ENCODE results near the gene PITPNB.

PITPNB gene

GRCh38 chr22:27918341-27919221, 475 bp downstream of the PITPNB start:
- Histone ChIP-seq H3K36me3 (ENCODE audit: control insufficient read depth, insufficient read depth, low read length) (no peaks in the 10 kb centered on the region; the same call in 1 of the 2 replicates), H3K4me3 (replicated peaks; ENCODE audit: low read depth, low read length) (peak overlapping the region; percentile 97), H3K27me3 (replicated peaks; ENCODE audit: control insufficient read depth, insufficient read depth, low read length) (no peaks in the 10 kb centered on the region)
- DNase-seq (ENCODE audit: extremely low read depth, insufficient read length), result peak; percentile 64
- no peak for TF ChIP-seq CTCF (IDR thresholded peaks at IDR 0.05; ENCODE audit: insufficient read depth, low read length, poor library complexity, severe bottlenecking)

GRCh38 chr22:27915986-27916385, 3.1 kb downstream of the PITPNB start:
- no peaks in the 10 kb centered on the region; the same call in 1 of the 2 replicates for H3K36me3 ChIP-seq (ENCODE audit: control insufficient read depth, insufficient read depth, low read length)
- H3K4me3 ChIP-seq (replicated peaks; ENCODE audit: low read depth, low read length), result no peak overlapping the region
- no peak for DNase-seq (ENCODE audit: extremely low read depth, insufficient read length)
- TF ChIP-seq CTCF (IDR thresholded peaks at IDR 0.05; ENCODE audit: insufficient read depth, low read length, poor library complexity, severe bottlenecking), result no peak
- H3K27me3 ChIP-seq (replicated peaks; ENCODE audit: control insufficient read depth, insufficient read depth, low read length), result no peaks in the 10 kb centered on the region

GRCh38 chr22:27913162-27913741, 5.8 kb downstream of the PITPNB start:
- DNase-seq (ENCODE audit: extremely low read depth, insufficient read length), result no peak
- Histone ChIP-seq H3K36me3 (ENCODE audit: control insufficient read depth, insufficient read depth, low read length) (peaks cover 6% of the 10 kb centered on the region), H3K27me3 (replicated peaks; ENCODE audit: control insufficient read depth, insufficient read depth, low read length) (no peaks in the 10 kb centered on the region), H3K4me3 (replicated peaks; ENCODE audit: low read depth, low read length) (no peak overlapping the region)
- no peak for TF ChIP-seq CTCF (IDR thresholded peaks at IDR 0.05; ENCODE audit: insufficient read depth, low read length, poor library complexity, severe bottlenecking)

- Histone ChIP-seq H3K36me3 (ENCODE audit: control insufficient read depth, insufficient read depth, low read length) (peaks cover 9% of the 10 kb centered on the region), H3K4me3 (replicated peaks; ENCODE audit: low read depth, low read length) (no peak overlapping the region), H3K27me3 (replicated peaks; ENCODE audit: control insufficient read depth, insufficient read depth, low read length) (no peaks in the 10 kb centered on the region)
- TF ChIP-seq CTCF (IDR thresholded peaks at IDR 0.05; ENCODE audit: insufficient read depth, low read length, poor library complexity, severe bottlenecking), result no peak
- no peak for DNase-seq (ENCODE audit: extremely low read depth, insufficient read length)
Observed at GRCh38 chr22:27912101-27912500, 7.0 kb downstream of the PITPNB start.

- no peaks in the 10 kb centered on the region for H3K27me3 ChIP-seq (replicated peaks; ENCODE audit: control insufficient read depth, insufficient read depth, low read length)
- DNase-seq (ENCODE audit: extremely low read depth, insufficient read length), result no peak
- TF ChIP-seq CTCF (IDR thresholded peaks at IDR 0.05; ENCODE audit: insufficient read depth, low read length, poor library complexity, severe bottlenecking), result no peak
- H3K36me3 ChIP-seq (ENCODE audit: control insufficient read depth, insufficient read depth, low read length), result peaks cover 10% of the 10 kb centered on the region
- no peak overlapping the region for H3K4me3 ChIP-seq (replicated peaks; ENCODE audit: low read depth, low read length)
Observed at GRCh38 chr22:27911330-27911729, 7.7 kb downstream of the PITPNB start.
